A549 (cell line): ENCODE data around the gene PCDHGB5.

Experiments
- HDAC2 ChIP-seq: fragments of 200-600 bp; sonication (generic); IDR thresholded peaks from 2 replicates; pipeline ENCODE4 v1.6.1; 2016
- KDM1A ChIP-seq: fragments of 200-600 bp; sonication (generic); IDR thresholded peaks from 2 replicates; pipeline ENCODE4 v1.6.1; 2016; ENCODE audit warnings: low read depth, mild to moderate bottlenecking
- MAZ ChIP-seq: fragments of 150-350 bp; IDR thresholded peaks from 2 replicates; pipeline ENCODE4 v1.6.1; 2014; ENCODE audit warnings: antibody characterized with exemption, low read depth, low read length, borderline replicate concordance
- NPAS2 ChIP-seq: fragments of 250-450 bp; sonication (Bioruptor Pico); IDR thresholded peaks from 2 replicates; pipeline ENCODE4 v1.8.0; 2022; ENCODE audit warnings: mild to moderate bottlenecking, moderate library complexity, borderline replicate concordance
- ZC3H11A ChIP-seq: fragments of 450-650 bp; IDR thresholded peaks from 2 replicates; pipeline ENCODE4 v1.6.1; 2014; ENCODE audit warnings: antibody characterized with exemption, mild to moderate bottlenecking
- TF ChIP-seq, protein P1 (sequence below): fragments of >200 bp; sonication (Bioruptor Twin); formaldehyde crosslinking; IDR thresholded peaks from 3 replicates; pipeline ENCODE4 v1.5.1; 2016

DNA sequence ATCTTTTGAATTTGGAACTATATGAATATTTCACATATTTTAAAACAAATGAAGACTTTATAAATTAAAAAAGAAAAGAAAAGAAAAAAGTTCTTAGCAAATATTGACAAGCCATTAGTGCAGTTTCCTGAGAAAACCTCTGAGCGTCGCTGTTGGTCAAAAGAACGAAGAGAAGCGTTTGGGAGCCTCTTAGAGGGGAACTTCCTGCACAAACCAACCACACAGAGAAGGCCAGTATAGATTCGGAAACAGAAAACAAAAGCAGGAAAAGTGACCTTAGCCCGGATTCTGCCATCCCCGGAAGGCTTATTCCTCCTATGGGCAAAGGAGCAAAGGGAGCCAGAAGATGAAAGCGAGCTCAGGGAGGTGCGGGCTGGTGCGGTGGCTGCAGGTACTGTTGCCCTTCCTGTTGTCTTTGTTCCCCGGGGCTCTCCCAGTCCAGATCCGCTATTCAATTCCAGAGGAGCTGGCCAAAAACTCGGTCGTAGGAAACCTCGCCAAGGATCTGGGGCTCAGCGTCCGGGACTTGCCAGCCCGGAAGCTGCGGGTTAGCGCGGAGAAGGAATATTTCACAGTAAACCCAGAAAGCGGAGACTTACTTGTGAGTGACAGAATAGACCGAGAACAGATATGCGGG, 37.8 kb upstream of the PCDHGB5 start, which contains the start of gene PCDHGB2:
- TF ChIP-seq KDM1A (no peak), HDAC2 (no peak), ZC3H11A (no peak), NPAS2 (CRISPR knock-in tag) (no peak), MAZ (no peak)
- TF ChIP-seq, protein P1, sequence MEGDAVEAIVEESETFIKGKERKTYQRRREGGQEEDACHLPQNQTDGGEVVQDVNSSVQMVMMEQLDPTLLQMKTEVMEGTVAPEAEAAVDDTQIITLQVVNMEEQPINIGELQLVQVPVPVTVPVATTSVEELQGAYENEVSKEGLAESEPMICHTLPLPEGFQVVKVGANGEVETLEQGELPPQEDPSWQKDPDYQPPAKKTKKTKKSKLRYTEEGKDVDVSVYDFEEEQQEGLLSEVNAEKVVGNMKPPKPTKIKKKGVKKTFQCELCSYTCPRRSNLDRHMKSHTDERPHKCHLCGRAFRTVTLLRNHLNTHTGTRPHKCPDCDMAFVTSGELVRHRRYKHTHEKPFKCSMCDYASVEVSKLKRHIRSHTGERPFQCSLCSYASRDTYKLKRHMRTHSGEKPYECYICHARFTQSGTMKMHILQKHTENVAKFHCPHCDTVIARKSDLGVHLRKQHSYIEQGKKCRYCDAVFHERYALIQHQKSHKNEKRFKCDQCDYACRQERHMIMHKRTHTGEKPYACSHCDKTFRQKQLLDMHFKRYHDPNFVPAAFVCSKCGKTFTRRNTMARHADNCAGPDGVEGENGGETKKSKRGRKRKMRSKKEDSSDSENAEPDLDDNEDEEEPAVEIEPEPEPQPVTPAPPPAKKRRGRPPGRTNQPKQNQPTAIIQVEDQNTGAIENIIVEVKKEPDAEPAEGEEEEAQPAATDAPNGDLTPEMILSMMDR, result no peak
